HG03442 (cell line): ENCODE data around the gene SH3PXD2A.
A peak's percentile ranks its signal among the peaks of the same experiment; 100 is the strongest.

Source experiments
- ATAC-seq: cut with Tn5 transposase; IDR thresholded peaks from one replicate; pipeline ENCODE4 v1.9.1; 2021; ENCODE audit warnings: mild to moderate bottlenecking, moderate library complexity; ENCODE audit not compliant: unreplicated experiment

The SH3PXD2A gene

DNA sequence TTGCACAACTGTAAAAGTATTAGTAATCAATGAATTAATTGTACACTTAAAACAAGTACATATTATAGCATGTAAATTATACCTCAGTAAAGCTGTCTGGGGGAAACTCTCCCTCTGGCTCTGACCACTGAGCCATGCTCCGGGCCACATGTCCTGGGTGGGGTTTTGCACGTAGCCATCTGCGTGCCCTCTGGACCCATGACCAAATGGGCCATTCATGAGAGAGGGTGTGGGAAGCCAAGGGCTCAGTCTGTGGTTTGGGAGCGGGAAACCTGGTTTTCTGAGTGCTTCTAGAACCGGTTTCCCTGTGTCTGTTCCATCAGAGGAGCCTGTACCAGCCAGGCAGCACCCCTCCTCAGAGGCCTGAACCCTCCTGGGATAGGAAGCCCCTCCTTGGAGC lies 143.2 kb downstream of the SH3PXD2A start:
- ATAC-seq = no peak

DNA sequence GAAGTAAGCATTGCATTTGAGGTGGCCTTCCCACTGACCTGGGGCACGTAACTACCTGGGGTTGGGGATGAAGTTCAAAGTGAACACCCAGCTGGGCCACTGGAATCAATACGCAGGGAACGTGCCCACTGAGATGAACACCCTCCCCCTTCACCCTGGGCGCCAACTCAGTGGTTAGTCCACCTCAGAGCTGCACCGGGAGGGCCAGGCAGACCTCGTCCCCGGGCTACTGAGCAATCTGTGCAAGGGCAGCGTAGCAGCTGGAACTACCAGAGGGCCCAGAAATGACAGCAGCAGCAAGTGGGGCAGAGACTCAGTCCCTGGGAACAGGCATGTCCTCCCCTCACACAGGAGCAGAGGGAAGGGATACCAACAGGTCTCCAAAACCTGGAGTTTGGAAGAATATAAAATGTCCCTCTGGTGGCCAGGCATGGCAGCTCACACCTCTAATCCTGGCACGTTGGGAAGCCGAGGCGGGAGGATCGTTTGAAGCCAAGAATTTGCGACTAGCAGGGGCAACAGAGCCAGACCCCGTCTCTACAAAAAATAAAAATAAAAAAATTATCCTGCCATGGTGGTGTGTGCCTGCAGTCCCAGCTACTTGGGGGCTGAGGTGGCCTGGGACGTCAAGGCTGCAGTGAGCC lies 143.9 kb downstream of the SH3PXD2A start:
- no peak for ATAC-seq

DNA sequence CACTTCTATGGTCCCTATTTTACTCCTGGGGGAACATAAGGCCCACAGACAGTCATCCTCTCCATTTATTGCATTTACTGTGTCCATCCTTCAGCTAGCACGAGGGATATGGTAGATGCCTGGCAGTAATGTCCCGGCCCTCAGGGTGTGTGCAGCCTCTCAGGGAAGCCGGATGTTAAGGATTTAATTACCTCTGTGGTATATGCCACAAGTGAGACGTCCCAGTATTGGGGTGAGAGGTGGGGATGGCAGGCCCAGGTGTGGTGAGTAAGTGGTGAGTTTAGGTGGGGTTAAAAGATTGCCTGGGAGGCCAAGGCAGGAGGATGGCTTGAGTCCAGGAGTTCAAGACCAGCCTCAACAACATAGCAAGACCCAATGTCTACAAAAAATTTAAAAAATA lies 144.9 kb downstream of the SH3PXD2A start:
- no peak for ATAC-seq

DNA sequence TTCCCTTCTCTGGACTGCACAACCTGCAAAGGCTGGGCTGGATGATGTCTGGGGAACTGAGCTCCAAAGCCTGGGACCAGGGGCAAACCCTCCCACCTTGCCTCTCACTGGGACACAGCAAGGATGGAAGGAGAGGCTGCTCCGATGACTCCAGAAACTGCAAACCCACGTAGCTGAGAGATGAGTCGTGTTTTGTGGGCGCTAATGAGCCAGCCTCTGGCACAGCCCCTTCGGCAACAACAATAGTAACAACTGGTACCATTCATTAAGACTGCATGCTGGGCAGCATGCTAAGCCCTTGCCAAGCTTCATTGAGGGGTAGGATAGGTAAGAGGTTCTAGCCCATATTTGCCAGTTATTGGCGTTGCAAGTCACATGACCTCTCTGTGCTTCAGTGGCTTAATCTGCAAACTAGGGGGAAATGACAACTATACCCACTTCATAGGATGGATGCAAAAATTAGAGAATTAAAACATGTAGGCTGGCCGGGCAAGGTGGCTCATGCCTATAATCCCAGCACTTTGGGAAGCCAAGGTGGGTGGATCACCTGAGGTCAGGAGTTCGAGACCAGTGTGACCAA lies 145.9 kb downstream of the SH3PXD2A start:
- ATAC-seq = no peak

DNA sequence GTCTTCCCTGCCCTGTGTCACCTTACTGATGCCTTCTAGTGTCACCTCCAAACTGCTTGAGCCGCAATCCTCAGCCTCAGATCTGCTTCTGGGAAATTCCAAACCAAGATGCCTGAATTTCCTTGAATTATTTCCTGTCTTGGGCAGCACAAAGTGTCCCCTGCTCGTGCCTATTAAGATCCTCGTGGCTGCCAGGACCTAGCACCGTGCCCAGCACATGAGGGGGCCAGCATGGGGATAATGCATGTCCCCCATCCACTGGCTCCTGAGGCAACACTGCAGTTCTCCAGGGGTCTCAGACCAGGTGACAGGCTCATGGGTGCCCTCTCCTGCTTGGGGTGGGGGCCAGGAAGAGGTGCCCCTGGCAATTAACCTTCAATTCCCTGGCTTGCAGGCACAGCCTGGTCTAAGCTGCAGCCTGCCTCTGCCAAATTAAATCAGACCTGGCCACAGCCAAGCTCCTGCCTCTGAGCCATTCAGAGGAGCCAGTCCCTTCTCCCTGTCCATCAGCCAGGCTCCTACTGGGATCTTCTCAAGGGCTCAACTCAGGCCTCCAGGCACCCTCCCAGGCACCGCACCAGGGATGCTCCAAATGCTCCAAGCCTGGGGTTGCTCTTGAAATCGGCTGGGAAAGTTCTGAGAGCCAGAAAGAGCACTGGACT lies 146.6 kb downstream of the SH3PXD2A start:
- no peak for ATAC-seq

DNA sequence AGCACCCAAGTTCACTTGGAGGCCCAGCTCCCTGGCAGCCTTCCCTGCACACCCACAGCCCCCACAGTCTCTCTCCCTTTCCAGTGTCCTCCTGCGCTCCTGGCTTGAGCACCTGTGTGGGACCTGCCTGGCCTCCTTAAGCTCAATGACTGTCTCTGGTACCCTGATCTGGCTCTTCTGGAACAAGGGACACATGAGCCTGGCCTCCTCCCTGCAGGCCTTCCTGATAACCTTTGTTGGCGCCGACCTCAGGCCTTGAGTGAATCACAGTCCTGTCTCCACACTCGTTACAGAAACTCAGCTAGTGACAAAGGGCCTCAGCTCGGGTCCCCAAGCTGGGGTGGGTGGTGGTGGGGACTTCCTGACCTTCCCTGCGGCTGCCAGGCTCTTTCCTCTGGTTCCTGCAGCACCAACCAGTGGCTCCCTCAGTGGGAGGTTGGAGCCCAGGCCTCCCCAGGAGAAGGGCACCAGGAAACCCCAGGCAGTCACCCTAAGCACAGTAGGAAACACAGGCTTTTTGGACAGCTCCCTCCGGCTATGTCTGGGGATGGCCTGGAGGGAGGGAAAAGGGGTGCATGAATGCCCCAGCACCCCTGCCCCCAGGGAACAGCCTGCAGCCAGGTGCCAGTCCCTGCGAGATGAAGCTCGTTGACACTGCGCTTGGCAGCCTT lies 147.3 kb downstream of the SH3PXD2A start:
- ATAC-seq = no peak

DNA sequence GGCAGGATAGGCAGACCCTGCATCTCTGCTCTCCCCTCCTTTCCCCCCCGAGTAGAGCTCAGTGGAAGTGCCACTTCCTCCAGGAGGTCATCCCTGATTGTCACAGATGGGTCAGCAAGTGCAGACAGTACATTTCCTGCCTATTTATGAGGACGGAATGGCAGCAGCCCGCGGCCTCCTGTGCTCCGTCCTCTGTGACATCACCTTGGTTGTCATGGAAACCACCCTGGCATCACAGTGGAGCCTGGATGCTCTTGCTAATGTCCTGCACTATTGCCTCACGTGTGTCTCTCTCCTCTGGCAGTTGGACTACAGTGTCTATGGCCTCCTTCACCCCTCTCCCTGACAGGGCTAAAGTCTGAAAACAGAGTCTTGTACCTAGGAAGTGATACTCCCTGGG lies 148.6 kb downstream of the SH3PXD2A start:
- ATAC-seq = no peak

DNA sequence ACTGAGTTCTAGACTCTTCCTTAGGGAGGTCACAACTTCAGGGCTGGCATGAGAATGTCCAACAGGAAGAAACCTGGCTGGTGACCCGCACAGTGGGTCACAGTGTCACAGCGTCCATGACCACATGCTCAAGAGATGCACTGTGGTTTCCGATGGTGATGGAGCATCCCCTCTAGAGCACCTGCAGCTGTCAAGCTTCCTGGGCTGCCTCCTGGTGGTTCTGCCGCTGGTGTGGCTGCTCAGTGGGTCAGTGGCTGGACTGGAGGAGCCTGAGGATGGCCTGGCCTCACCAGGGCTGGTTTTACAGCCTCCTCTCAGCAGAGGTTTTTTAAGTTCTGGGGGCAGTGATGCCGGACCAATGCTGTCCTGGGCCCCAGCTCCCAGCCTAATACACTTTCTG lies 149.3 kb downstream of the SH3PXD2A start:
- ATAC-seq = no peak

DNA sequence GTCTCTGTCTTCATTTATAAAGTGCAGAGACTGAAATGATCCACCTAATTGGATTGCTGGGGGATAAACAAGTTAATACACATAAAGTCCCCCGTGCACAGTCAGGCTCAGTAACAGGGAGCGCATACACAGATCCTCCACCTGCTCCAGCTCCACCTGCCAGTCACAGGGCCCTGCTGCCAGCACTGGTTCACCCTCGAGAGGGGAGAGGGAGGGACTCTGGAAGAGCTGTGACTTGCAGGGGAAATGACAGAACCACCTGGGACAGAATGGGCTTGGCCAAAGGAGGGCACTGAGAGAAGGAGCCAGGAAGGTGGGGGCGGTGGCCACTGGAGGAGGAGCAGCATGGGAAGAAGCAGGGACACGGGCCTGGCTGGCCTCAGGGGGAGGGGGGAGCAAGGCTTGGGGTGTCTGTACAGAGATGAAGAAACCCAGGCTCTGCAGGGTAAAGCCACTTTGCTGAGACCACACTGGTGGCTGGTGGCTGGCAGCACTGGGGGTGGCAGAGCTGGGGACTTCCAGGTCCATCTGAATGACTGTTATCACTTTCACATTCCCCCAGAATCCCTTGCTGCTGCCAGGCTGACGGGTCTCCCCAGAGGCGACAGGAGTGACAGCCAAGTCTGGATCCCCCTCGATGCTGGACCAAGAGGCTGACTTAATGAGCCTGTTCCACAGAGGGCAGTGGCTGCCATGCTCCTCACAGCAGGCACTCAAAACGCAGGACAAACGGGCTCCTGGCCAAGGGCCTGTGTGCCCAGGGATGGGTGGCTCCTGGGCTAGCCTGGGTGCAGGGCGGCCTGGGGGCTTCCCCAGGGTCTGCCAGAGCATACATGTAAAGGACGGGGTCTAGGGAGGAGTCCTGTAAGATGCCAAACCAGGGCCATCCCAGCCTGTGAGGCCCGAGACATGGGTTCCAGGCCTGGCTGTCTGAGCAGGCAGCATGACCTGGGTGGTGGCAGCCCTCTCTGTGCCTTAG lies 151.1 kb downstream of the SH3PXD2A start:
- no peak for ATAC-seq

DNA sequence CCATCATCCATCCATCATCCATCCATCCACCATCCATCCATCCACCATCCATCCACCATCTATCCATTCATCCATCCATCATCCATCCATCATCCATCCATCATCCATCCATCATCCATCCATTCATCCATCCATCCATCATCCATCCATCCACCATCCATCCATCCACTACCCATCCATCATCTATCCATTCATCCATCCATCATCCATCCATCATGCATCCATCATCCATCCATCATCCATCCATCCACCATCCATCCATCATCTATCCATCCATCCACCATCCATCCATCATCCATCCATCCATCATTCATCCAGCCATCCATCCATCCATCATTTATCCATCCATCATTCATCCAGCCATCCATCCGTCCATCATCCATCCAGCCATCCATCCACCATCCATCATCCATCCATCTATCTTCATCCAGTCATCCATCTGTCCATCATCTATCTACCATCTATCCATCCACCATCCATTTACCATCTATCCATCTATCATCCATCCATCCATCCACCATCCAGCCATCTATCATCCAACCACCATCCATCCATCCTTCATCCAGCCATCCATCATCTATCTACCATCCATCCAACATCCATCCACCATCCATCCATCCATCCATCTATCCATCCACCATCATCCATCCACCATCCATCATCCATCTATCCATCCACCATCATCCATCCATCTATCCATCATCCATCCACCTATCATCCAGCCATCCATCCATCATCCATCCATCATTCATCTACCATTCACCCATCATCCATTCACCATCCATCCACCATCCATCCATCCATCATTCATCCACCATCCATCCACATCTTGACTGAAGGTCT lies 153.8 kb downstream of the SH3PXD2A start:
- no peak for ATAC-seq

DNA sequence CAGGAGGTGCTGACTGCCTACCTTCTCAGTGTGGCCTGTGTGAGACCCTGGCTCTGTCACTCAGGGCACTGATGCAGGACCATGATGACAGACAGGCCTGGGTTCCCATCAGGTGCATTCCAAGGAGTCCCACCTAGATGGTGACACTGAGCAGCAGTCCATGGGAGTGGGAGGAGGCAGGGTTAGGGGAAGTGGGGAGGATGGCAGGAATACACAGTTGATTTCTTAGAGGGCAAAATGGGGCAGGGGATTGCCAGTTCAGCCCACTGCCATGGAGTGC lies 155.0 kb downstream of the SH3PXD2A start:
- ATAC-seq = no peak

DNA sequence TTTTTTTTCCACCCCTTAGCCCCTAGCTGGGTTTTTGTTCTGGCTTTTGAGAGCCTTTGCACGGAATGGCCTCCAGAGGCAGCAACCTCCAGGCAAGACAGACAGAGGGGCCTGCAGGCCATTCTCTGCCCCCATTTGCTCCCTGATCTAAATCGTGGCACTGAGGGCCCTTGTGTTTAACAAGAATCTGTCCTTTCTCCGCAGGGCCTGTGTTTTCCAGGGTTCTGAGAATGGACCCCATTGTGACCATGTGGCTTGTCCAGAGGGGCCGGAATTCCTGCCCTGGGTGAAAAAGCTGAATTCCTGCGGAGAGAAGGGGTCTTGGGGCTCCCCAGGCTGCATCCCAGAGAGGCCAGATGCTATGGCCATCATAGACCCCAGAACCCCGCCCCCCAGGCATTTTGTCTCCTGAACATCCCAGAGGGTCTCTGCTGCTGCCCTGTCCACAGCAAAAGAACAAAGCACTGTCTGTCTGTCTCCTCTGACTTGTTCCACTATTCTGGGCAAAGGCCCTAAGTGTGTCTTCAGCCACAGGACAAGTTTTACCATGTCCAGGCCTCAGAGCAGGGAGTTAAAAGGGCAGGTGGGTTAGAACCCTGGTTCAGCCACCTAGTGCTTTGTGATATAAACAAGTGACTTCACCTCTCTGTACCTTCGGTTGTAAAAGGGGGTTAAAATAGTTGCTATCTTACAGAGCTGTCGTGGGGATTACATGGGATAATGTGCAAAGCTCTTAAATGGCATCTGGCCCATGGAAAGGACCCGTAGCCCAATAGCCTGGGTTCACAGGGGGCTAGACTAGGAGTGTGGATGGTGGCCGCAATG lies 155.6 kb downstream of the SH3PXD2A start:
- ATAC-seq = no peak

DNA sequence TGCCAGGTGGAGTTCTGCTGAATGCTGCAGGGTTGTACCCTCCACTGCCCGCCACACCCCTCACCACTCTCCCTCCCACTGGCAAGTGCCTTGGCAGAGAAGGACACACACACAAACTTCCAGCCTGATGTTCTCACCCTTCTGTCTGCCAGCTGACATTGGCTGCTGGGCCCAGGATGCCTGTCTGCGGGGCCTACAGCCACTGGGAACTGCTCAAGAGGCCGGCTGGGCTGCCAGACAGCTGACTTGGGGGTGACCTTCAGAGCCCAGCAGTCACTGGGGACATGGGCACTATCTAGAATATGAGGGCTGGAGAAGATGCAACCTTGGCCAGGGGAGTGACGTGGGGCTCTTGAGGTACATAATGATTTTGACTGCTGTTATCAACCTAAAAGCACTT lies 157.1 kb downstream of the SH3PXD2A start:
- no peak for ATAC-seq

DNA sequence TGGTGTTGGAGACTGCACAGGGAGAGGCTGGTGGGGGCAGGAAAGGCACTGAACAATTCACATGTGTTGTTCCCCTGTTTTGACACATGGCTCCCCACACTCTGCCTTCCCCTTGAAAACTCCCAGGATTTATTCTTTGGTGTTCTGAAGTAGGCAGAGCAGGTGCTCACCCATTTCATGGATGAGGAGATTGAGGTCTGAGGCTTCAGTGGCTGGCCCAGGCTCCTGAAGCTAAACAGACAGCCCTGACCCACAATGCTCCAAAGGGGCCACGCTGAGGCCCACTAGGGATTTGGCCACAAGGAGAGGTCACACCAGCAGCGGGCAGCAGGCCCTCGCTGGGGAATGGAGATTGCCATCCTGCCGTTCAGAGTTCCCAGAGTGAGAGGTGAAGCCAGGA lies 157.6 kb downstream of the SH3PXD2A start:
- no peak for ATAC-seq

DNA sequence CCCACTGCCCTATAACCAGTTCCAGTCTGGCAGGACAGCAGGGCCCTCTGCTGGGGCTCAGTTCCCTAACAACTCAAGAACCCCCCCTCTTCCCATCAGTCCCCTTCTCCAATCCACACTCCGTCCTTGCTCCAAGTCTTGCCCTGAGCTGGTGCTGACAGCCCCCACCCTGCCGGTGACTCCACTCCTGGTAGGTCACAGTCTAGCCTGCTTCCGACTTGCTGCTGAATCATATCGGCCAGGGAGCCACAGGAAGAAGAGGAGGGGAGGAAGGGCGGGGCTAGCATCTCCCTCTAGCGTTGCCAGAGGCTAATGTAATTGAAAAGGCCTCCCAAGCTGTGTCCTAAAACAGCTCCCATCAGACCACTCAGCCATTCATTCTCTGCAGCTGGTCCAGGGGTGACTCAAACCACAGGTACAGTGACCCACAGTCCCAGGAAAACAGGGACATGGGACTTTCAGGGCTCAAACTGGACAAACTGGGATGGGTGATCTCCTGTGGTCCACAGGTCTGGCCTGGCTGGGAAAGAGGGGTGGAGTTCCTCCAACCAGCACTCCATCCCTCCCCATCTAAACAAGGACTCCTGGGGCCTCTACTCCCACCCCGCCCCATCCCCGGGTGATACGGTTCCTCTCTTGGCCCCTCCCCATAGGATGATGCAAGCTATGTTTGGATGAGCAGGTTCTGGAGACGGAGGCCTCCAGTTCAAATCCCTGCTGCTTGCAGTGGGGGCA lies 158.8 kb downstream of the SH3PXD2A start:
- ATAC-seq = peak; percentile 31

DNA sequence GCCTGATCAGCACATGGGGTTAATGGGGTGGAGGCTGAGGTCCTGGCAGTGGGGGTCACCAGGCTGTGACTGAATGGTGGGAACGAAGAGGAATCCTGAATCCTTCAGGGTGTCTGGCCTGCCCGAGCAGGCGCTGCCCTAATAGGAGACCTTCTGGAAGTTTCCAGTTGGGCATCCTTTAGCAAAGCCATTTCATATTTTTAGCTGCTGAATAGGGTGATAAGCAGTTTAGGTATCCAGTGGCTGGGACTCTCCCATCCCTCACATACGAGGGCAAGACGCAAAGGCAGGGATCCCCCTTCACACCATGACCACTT lies 159.3 kb downstream of the SH3PXD2A start:
- no peak for ATAC-seq

DNA sequence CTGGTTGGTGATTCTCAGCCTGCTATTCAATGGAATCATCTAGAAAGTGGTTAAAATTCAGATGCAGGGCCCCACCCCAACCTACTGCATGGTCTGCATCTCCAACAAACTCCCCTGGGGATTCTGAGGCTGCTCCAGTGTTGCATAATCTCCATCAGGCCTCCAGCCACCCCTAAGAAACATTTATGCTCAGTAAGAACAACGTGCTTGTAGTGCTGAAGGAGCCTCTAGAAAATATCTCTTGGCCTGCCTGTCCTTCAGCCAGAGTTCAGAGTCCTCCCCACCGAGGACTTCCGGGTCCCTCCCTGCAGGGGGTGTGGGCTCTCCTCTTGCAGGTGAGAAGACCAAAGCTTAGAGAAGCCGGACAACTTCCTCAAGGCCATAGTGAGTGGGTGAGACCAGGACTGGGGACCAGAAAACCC lies 159.8 kb downstream of the SH3PXD2A start:
- no peak for ATAC-seq

DNA sequence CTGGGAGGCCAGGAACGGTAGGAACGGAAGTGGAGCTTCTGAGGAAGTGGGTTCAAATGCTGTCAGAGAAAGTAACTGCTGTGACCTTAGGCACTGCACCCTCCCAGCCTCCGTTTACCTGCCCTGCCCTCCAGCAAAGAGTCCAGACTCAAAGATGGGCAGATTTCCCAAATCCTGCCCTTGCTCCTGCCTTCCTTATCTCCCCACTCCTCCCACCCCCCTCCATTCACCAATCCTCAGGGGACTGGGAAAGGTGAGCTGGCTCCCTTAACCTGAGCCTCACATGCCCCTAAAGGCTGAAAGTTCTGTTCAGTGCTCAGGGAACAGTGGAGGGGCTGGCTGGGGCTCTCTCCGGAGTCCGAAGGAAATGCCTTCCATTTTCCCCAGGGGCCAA lies 161.6 kb downstream of the SH3PXD2A start:
- ATAC-seq = no peak
